SW480 (cell line): ENCODE data around the gene CEP57.
"Not testable (repeated sequence)": the region's sequence is repeated elsewhere in the genome, so short reads cannot be mapped to it uniquely, and the experiment has no call there.

ENCODE experiments used
- DNase-seq: peaks from one replicate; pipeline ENCODE4 v3.0.0-alpha.2; 2016; ENCODE audit warnings: low spot score

The CEP57 gene

DNA sequence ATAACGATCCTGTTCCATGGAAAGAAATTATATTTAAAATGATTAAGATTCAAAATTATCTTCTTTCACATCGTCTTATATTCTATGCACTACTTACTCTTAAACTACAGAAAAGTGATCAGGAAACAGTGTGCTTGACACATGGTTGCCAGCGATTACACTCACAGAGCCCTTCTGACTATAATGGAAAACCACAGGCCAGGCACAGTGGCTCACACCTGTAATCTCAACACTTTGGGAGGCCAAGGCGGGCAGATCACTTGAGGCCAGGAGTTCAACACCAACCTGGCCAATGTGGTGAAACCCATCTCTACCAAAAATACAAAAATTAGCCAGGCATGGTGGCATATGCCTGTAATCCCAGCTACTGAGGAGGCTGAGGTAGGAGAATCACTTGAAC lies 69.7 kb downstream of the CEP57 start:
- DNase-seq, result not testable (repeated sequence)

DNA sequence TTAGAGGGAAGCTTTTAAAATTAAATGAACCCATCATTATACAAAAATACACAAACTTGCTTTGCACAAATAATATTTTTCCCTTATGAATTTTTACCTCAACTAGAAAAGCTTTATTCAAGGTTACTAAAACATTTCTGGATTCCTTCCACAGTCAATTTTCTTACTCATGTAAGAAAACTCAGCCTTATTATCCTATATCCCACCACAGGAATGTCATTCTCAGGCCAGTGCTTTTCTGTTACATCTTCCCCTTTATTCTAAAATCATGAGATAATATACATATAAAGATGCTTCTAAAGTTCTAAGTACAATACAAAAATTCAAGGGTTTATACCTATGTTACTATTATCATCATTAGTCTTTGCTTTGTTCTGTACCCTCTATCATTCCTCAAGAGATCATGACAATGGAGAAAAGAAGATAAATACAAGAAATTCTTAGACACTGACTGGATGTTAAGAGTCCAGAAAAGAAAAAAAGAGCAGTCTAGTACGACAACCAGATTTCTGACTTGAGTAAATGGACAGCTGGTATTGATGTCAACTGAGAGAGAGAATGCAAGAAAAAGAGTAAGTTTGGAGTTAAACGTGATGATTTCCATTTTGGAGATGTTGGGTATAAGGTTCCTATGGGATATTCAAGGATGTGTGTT lies 73.3 kb downstream of the CEP57 start:
- DNase-seq, result no peak

DNA sequence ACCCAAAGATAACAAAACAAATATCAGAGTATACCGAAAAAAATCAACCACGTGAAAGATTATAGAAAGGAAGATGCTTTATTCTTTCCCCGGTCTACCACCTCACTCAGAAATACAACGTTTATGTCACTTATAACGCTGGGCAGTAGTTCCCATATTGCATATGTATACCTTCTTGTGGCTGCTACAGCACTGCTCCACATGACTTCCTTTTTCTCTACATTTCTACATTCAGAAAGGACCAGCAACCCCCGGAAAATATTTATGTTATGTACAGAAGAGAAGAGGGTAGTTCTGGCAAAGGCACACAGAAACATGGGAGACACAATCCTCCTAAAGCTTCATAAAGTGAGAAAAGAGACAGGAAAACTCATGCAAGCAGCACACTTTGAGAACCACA lies 76.8 kb downstream of the CEP57 start:
- no peak for DNase-seq

DNA sequence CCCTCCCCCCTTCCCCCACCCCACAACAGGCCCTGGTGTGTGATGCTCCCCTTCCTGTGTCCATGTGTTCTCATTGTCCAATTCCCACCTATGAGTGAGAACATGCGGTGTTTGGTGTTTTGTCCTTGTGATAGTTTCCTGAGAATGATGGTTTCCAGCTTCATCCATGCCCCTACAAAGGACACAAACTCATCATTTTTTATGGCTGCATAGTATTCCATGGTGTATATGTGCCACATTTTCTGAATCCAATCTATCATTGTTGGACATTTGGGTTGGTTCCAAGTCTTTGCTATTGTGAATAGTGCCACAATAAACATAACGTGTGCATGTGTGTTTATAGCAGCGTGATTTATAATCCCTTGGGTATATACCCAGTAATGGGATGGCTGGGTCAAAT lies 80.6 kb downstream of the CEP57 start:
- not testable (repeated sequence) for DNase-seq

DNA sequence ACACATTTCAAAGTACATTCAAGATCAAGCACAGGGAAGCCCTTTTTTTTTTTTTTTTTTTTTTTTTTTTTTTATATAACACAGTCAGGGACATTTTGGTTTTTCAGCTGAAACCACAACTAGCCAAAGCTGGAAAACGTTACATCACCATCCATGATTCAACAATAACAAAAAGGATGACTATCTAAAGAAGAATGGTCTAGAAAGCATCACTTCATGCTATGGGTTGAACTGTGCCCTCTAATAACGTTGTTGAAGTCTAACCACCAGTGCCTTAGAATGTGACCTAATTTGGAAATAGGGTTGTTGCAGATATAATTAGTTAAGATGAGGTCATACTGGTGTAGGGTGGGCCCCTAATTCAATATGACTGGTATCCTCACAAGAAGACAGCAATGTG lies 87.0 kb downstream of the CEP57 start:
- DNase-seq, result no peak
